K562 (cell line): ENCODE measurements around the gene WDFY2. TPM values are rescaled to one million over a fixed set of nuclear protein-coding genes. Genes with fewer than 3 reads are reported as not detected.

Experiments
- ATAC-seq: fragments of 200-7000 bp; cut with Tn5 transposase; 3 replicates; pipeline ENCODE4 v1.9.1; 2020; ENCODE audit warnings: moderate library complexity
- BruUV-seq: library from RNA; stranded (reverse); fragments of 400-500 nt; replicated peaks from 2 replicates; lab custom pipeline; 2021; lab: Mats Ljungman, UMichigan
- CTCF ChIA-PET: fragments of 300-600 bp; formaldehyde crosslinking; extraction: SDS; loops from one replicate; lab custom pipeline; 2021; ENCODE audit warnings: low intra/inter-chr PET ratio; lab: Yijun Ruan, JAX
- POLR2A ChIA-PET: fragments of 300-600, 350-650 bp; sonication (Branson Sonifier 250); formaldehyde crosslinking; extraction: SDS; loops from one replicate; lab custom pipeline; 2021; ENCODE audit warnings: antibody characterized with exemption, inconsistent platforms; lab: Yijun Ruan, JAX
- DNase-seq, 4 experiments: peaks; one replicate each; pipeline versions ENCODE4 v3.0.0 to v3.0.0-alpha.2; 2011 to 2018; ENCODE audit warnings: low spot score in 3 of 4, mixed read lengths in 3 of 4; ENCODE audit errors: extremely low read depth in 1 of 4
- FAIRE-seq: peaks from 2 replicates; lab custom pipeline; 2011; peaks lifted over from hg19 to GRCh38; lab: Jason Lieb, UNC
- H2AFZ ChIP-seq: 2 replicates; pipeline ENCODE4 v1.6.0; 2011; ENCODE audit warnings: low read depth, low read length, control low read depth, inconsistent platforms
- H3K27ac ChIP-seq: fragments of 200-600 bp; 3 replicates; pipeline ENCODE4 v1.8.0; 2011; ENCODE audit warnings: low read depth, mild to moderate bottlenecking, control low read depth, inconsistent platforms, low read length, moderate library complexity, mixed read lengths; ENCODE audit errors: extremely low read depth
- H3K27me3 ChIP-seq, 2 experiments: fragments of 300-600 bp in 1 of 2; 2 replicates in 1 of 2; 3 replicates in 1 of 2; pipeline versions ENCODE4 v1.6.0 to v1.8.0; 2011; ENCODE audit warnings: inconsistent platforms in 2 of 2, low read length in 2 of 2, mild to moderate bottlenecking in 1 of 2, mixed read lengths in 1 of 2, moderate library complexity in 1 of 2; ENCODE audit not compliant: control insufficient read depth in 2 of 2, insufficient read depth in 2 of 2
- H3K36me3 ChIP-seq: fragments of 300-600 bp; 3 replicates; pipeline ENCODE4 v1.8.0; 2011; ENCODE audit warnings: mild to moderate bottlenecking, low read length, inconsistent platforms; ENCODE audit not compliant: control insufficient read depth, insufficient read depth
- H3K4me1 ChIP-seq, 2 experiments: fragments of 200-600 bp in 1 of 2; replicated peaks in 1 of 2; 2 replicates in 1 of 2; 3 replicates in 1 of 2; pipeline versions ENCODE4 v1.5.1 to v1.8.0; 2011; ENCODE audit warnings: inconsistent platforms in 2 of 2, low read length in 2 of 2, mild to moderate bottlenecking in 1 of 2, mixed read lengths in 1 of 2, moderate library complexity in 1 of 2; ENCODE audit not compliant: control insufficient read depth in 2 of 2, insufficient read depth in 2 of 2
- H3K4me2 ChIP-seq: 2 replicates; pipeline ENCODE4 v1.6.1; 2011; ENCODE audit warnings: low read length, control low read depth, inconsistent platforms, mixed read lengths; ENCODE audit not compliant: insufficient read depth
- H3K4me3 ChIP-seq: fragments of 200-600 bp; sonication (generic), shearing (Covaris generic); 2 replicates; pipeline ENCODE4 v1.5.1; 2016; ENCODE audit warnings: control low read depth, inconsistent platforms
- H3K79me2 ChIP-seq: fragments of 200-600 bp; 3 replicates; pipeline ENCODE4 v1.8.0; 2011; ENCODE audit warnings: low read length, inconsistent platforms; ENCODE audit not compliant: control insufficient read depth, insufficient read depth
- H3K9ac ChIP-seq, 2 experiments: 2 replicates each; pipeline versions ENCODE4 v1.6.0 to v1.6.1; 2011; ENCODE audit warnings: low read depth in 2 of 2, low read length in 2 of 2, control low read depth in 1 of 2, inconsistent platforms in 1 of 2, mild to moderate bottlenecking in 1 of 2, mixed read lengths in 1 of 2; ENCODE audit not compliant: insufficient read depth in 1 of 2
- H3K9me1 ChIP-seq: one replicate; pipeline ENCODE4 v1.6.0; 2011; ENCODE audit warnings: inconsistent platforms, mild to moderate bottlenecking, low read length, moderate library complexity; ENCODE audit not compliant: control insufficient read depth, insufficient read depth
- H3K9me3 ChIP-seq: replicated peaks from 2 replicates; pipeline ENCODE4 v1.5.1; 2011; ENCODE audit warnings: low read depth, low read length, inconsistent platforms; ENCODE audit not compliant: control insufficient read depth, insufficient read depth
- H4K20me1 ChIP-seq: replicated peaks from 2 replicates; pipeline ENCODE4 v1.6.1; 2011; ENCODE audit warnings: low read length, inconsistent platforms, mixed read lengths; ENCODE audit not compliant: control insufficient read depth, insufficient read depth
- CEBPG ChIP-seq, 3 experiments: fragments of 200-800 bp in 1 of 3; sonication (Bioruptor generic) in 1 of 3; sonication (generic) in 1 of 3; formaldehyde crosslinking in 1 of 3; IDR thresholded peaks in 2 of 3; conservative IDR thresholded peaks in 1 of 3; 2 replicates each; pipeline versions ENCODE4 v1.6.1 to v1.8.0; 2016 to 2022; ENCODE audit warnings: missing compliant biosample characterization in 2 of 3, missing genetic modification characterization in 2 of 3, mild to moderate bottlenecking in 1 of 3, missing genetic modification reagents in 1 of 3
- COPS2 ChIP-seq: fragments of 450-650 bp; conservative IDR thresholded peaks from 2 replicates; pipeline ENCODE4 v1.6.1; 2016; ENCODE audit warnings: mild to moderate bottlenecking, moderate library complexity
- FUS ChIP-seq: fragments of 200-400 bp; formaldehyde crosslinking; optimal IDR thresholded peaks from 2 replicates; pipeline ENCODE3; 2017; ENCODE audit warnings: low read depth, low read length
- HDGF ChIP-seq: fragments of 450-650 bp; IDR thresholded peaks from 2 replicates; pipeline ENCODE4 v1.6.1; 2016
- RFX1 ChIP-seq: fragments of 450-650 bp; IDR thresholded peaks from 2 replicates; pipeline ENCODE4 v1.6.1; 2016; ENCODE audit warnings: mild to moderate bottlenecking, moderate library complexity
- ZEB2 ChIP-seq: fragments of 450-650 bp; IDR thresholded peaks from 2 replicates; pipeline ENCODE4 v1.6.1; 2016
- ZNF212 ChIP-seq: fragments of 450-650 bp; formaldehyde crosslinking; IDR thresholded peaks from 2 replicates; pipeline ENCODE4 v1.4.0; 2020; ENCODE audit warnings: mild to moderate bottlenecking
- WGBS: fragments of 100-300 bp; shearing (Covaris generic); methylation state at CpG from one replicate; pipeline ENCODE4 v1.1.6; 2016; ENCODE audit warnings: low coverage, mixed read lengths; ENCODE audit not compliant: insufficient coverage; ENCODE audit errors: missing lambda C conversion rate; 5-methylcytosine and 5-hydroxymethylcytosine counted together
- in situ Hi-C: fragments of 300-500 bp; cut with MboI; formaldehyde crosslinking; loops from 4 replicates; pipeline ENCODE4 v1.15.0; 2018; ENCODE audit warnings: inconsistent platforms, mixed read lengths
- intact Hi-C: fragments of 100-400 bp; cut with micrococcal nuclease; formaldehyde crosslinking; loops from 2 replicates; pipeline ENCODE4 v1.14.2; 2022
- polyA plus RNA-seq, 8 experiments: library from polyadenylated mRNA; depleted of rRNA in 4 of 8; stranded (reverse) in 5 of 8; unstranded in 3 of 8; fragments of >200 nt; fragmentation: Nextera tagmentation in 2 of 8; fragmentation: Illumina TruSeq in 1 of 8; extraction: Ambion mirVana in 2 of 8; extraction: Trizol in 1 of 8; gene quantifications; 2 replicates each; pipeline versions ENCODE4 v1.2.1 to v1.2.3, GENCODE V29; 2011 to 2014; ENCODE audit warnings: inconsistent platforms in 1 of 8, missing spikeins in 1 of 8
- total RNA-seq, 7 experiments: library from RNA; depleted of rRNA in 6 of 7; stranded (reverse); fragments of >200 nt in 6 of 7; fragmentation: Illumina TruSeq in 2 of 7; extraction: Trizol in 2 of 7; gene quantifications; 2 replicates each; pipeline versions ENCODE4 v1.2.1 to v1.2.3, GENCODE V29; 2011 to 2021; ENCODE audit warnings: low replicate concordance in 1 of 7
- TF ChIP-seq, protein P1 (sequence below), 2 experiments: fragments of 450-650 bp in 1 of 2; sonication (generic) in 1 of 2; formaldehyde crosslinking in 1 of 2; IDR thresholded peaks in 1 of 2; conservative IDR thresholded peaks in 1 of 2; 2 replicates each; pipeline versions ENCODE4 v1.6.1 to v1.8.1; 2016 to 2023; ENCODE audit warnings: mild to moderate bottlenecking in 2 of 2, moderate library complexity in 2 of 2, inconsistent platforms in 1 of 2, missing genetic modification reagents in 1 of 2
- TF ChIP-seq, protein P2 (sequence below), 2 experiments: fragments of 450-650 bp; IDR thresholded peaks; 2 replicates each; pipeline ENCODE4 v1.6.1; 2016; ENCODE audit warnings: mild to moderate bottlenecking in 2 of 2, borderline replicate concordance in 1 of 2, low read depth in 1 of 2, moderate library complexity in 1 of 2

The WDFY2 gene
- total and polyA plus RNA-seq, 9 of the 15 experiments (the other 6 are each of a cell fraction or from before 2014, with no cell fraction given): 0.66 to 6.4 (median 4.4) TPM

DNA sequence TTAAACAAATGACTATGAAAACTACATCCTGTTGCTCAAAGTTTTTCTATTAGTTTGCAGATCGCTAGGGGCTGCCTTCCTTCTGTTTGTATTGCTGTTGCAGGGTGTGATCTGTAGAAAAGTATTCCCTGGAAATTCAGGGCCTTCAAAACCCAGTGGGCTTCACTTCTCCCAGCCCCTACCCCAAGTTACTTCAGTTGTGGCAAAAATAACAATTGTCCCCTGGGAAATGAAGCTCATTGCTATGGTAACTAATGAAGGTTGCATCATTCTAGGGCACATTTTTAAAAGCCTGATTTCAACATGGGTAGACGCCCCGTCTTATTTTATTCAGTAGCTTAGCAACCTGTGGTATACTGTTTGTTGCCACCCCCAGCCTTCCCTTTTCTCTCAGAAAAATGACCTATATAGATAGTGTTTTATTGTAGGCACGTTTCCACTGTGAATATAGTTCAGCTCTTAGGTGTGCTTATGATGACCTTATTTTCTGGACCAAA is 60.9 kb downstream of the WDFY2 start:
- in situ Hi-C loops (no loop called here), intact Hi-C loops (no loop called here)
- H3K9ac ChIP-seq: no peak overlapping the region
- BruUV-seq: no TSS peak
- H3K27me3 ChIP-seq: no peaks in the 10 kb centered on the region
- H3K4me2 ChIP-seq: no peak overlapping the region
- no peak overlapping the region for H2AFZ ChIP-seq
- H3K79me2 ChIP-seq: no peaks in the 10 kb centered on the region
- no peaks in the 10 kb centered on the region for H3K36me3 ChIP-seq
- ChIA-PET CTCF (no interaction called here), POLR2A (no interaction called here)
- H3K9me1 ChIP-seq: no peaks in the 10 kb centered on the region
- H3K27ac ChIP-seq: no peak overlapping the region
- H3K4me1 ChIP-seq: no peaks in the 10 kb centered on the region
- WGBS: 54% methylated on average over 3 of the region's 4 CpGs
- H3K9me3 ChIP-seq: no peaks in the 10 kb centered on the region
- H3K4me3 ChIP-seq: no peak overlapping the region
- DNase-seq (no peak), ATAC-seq (no peak)
- H4K20me1 ChIP-seq: no peaks in the 10 kb centered on the region; the same call in 1 of the 2 replicates
- TF ChIP-seq, protein P1, sequence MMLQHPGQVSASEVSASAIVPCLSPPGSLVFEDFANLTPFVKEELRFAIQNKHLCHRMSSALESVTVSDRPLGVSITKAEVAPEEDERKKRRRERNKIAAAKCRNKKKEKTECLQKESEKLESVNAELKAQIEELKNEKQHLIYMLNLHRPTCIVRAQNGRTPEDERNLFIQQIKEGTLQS (IDR thresholded peaks at IDR 0.05): peak; percentile 48; the same call in 1 of the 2 replicates
- TF ChIP-seq, protein P1 (CRISPR knock-in tag; conservative IDR thresholded peaks at IDR 0.05): no peak
- TF ChIP-seq CEBPG (CRISPR knock-in tag; IDR thresholded peaks at IDR 0.05): 0 out of 2 replicates have a peak, but pooled peaks have one; percentile 13
- peak; percentile 57 to 73 for TF ChIP-seq CEBPG (tag; conservative IDR thresholded peaks at IDR 0.05 in 1 of 2, IDR thresholded peaks at IDR 0.05 in 1 of 2)
- TF ChIP-seq RFX1: peak; percentile 27; the same call in 1 of the 2 replicates
- TF ChIP-seq HDGF: no peak
- TF ChIP-seq ZEB2: no peak
- no peak for TF ChIP-seq ZNF212 (CRISPR knock-in tag)
- TF ChIP-seq, protein P2, sequence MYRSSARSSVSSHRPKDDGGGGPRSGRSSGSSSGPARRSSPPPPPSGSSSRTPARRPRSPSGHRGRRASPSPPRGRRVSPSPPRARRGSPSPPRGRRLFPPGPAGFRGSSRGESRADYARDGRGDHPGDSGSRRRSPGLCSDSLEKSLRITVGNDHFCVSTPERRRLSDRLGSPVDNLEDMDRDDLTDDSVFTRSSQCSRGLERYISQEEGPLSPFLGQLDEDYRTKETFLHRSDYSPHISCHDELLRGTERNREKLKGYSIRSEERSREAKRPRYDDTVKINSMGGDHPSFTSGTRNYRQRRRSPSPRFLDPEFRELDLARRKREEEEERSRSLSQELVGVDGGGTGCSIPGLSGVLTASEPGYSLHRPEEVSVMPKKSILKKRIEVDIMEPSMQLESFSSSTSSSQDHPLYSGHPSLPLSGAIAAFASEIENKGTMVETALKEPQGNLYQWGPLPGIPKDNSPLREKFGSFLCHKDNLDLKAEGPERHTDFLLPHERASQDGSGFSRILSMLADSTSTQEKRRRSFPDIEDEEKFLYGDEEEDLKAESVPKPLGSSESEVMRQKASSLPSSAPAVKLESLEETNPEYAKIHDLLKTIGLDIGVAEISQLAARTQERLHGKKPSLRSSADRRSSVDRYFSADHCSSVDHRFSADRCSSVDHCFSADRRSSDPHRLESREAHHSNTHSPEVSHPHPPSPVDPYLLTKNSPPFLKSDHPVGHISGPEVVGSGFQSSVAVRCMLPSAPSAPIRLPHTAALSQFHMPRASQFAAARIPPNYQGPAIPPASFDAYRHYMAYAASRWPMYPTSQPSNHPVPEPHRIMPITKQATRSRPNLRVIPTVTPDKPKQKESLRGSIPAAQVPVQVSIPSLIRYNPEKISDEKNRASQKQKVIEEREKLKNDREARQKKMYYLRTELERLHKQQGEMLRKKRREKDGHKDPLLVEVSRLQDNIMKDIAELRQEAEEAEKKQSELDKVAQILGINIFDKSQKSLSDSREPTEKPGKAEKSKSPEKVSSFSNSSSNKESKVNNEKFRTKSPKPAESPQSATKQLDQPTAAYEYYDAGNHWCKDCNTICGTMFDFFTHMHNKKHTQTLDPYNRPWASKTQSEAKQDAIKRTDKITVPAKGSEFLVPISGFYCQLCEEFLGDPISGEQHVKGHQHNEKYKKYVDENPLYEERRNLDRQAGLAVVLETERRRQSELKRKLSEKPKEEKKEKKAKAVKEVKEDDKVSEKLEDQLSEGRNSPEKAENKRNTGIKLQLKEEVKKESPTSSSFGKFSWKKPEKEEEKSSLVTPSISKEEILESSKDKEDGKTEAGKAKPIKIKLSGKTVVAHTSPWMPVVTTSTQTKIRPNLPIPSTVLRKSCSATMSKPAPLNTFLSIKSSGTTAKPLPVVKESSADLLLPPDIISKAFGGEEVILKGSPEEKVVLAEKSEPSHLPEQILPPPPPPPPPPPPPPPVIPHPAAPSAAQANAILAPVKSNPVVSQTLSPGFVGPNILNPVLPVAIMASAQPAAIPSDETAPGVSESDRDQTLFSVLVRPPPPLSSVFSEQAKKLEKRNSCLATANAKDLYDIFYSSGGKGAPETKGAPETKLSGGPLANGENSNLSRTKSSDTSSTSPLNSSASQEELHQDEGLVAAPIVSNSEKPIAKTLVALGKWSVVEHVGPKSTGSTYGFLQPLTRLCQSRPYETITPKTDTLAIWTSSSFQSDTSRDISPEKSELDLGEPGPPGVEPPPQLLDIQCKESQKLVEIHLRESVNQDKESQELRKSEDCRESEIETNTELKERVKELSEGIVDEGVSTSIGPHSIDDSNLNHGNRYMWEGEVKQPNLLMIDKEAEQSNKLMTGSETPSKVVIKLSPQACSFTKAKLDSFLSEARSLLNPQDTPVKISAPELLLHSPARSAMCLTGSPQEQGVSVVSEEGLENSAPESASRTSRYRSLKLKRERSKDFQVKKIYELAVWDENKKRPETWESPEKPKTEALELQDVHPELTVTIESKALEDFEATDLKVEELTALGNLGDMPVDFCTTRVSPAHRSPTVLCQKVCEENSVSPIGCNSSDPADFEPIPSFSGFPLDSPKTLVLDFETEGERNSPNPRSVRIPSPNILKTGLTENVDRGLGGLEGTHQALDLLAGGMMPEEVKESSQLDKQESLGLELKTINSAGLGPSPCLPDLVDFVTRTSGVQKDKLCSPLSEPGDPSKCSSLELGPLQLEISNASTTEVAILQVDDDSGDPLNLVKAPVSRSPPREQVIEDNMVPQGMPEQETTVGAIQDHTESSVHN (IDR thresholded peaks at IDR 0.05; ENCODE audit: borderline replicate concordance in 1 of 2, low read depth in 1 of 2): no peak
- no peak for TF ChIP-seq COPS2
- no peak for TF ChIP-seq FUS
- TF ChIP-seq, all 486 proteins: peak for 3
- no peak for FAIRE-seq
